Heart right ventricle (tissue), 16 donors: Measurements from ENCODE around the gene BHLHA9. TPM values are rescaled to one million over a fixed set of nuclear protein-coding genes. Genes with fewer than 3 reads are reported as not detected.
"Not testable (repeated sequence)": the region's sequence is repeated elsewhere in the genome, so short reads cannot be mapped to it uniquely, and the experiment has no call there.

Experiments
- ATAC-seq, 8 donors: fragments of 200-7000 bp; cut with Tn5 transposase; one replicate each; pipeline ENCODE4 v1.9.1; 2020; ENCODE audit warnings: mild to moderate bottlenecking in 8 of 8, moderate library complexity in 8 of 8, moderate number of reproducible peaks in 1 of 8
- DNase-seq, 2 donors: peaks; one replicate each; pipeline ENCODE4 v3.0.0-alpha.2; 2020
- H3K27ac ChIP-seq, 10 donors: fragments of 200-600 bp; sonication (generic) in 2 of 10; one replicate each; pipeline versions ENCODE4 v1.5.0 to v1.8.0; 2020 to 2022; ENCODE audit warnings: mild to moderate bottlenecking in 3 of 10
- H3K27me3 ChIP-seq, 7 donors: fragments of 200-600 bp; one replicate each; pipeline ENCODE4 v1.8.0; 2021 to 2022; ENCODE audit warnings: mild to moderate bottlenecking in 2 of 7
- H3K36me3 ChIP-seq, 9 donors: fragments of 200-600 bp; sonication (generic) in 1 of 9; one replicate each; pipeline versions ENCODE4 v1.5.0 to v1.8.0; 2020 to 2022; ENCODE audit warnings: mild to moderate bottlenecking in 2 of 9
- H3K4me1 ChIP-seq, 9 donors: fragments of 200-600 bp; sonication (generic) in 1 of 9; one replicate each; pipeline versions ENCODE4 v1.5.0 to v1.8.0; 2020 to 2022; ENCODE audit warnings: mild to moderate bottlenecking in 4 of 9
- H3K4me3 ChIP-seq, 10 donors: fragments of 200-600 bp; sonication (generic) in 2 of 10; one replicate each; pipeline versions ENCODE4 v1.5.0 to v1.8.0; 2020 to 2022; ENCODE audit warnings: mild to moderate bottlenecking in 7 of 10, moderate library complexity in 2 of 10
- H3K9me3 ChIP-seq, 11 donors: fragments of 200-600 bp in 10 of 11; sonication (generic) in 2 of 11; one replicate each; pipeline versions ENCODE4 v1.5.0 to v1.8.0; 2013 to 2022; ENCODE audit warnings: mild to moderate bottlenecking in 2 of 11, control low read depth in 1 of 11, moderate library complexity in 1 of 11
- CTCF ChIP-seq, 9 donors: fragments of 200-600 bp; sonication (generic) in 2 of 9; IDR thresholded peaks; one replicate each; pipeline versions ENCODE4 v1.5.0 to v1.8.0; 2021 to 2022; ENCODE audit warnings: antibody characterized with exemption in 9 of 9, mild to moderate bottlenecking in 5 of 9, moderate library complexity in 1 of 9
- WGBS, 2 donors: extraction: QIAGEN DNeasy Blood & Tissue Kit; methylation state at CpG; one replicate each; pipeline ENCODE4 v1.1.7; 2013; ENCODE audit warnings: inconsistent platforms in 1 of 2; 5-methylcytosine and 5-hydroxymethylcytosine counted together
- intact Hi-C, 10 donors: fragments of 100-400 bp; cut with DNase I; formaldehyde crosslinking; loops; one replicate each; pipeline versions ENCODE4 v1.11.1 to v1.14.2; 2022
- polyA plus RNA-seq, 2 donors: library from polyadenylated mRNA; stranded (reverse); fragments of 200-250 nt; gene quantifications; one replicate each; pipeline ENCODE4 v1.2.3, GENCODE V29; 2013
- total RNA-seq, 10 donors: library from RNA; stranded (reverse); fragmentation: NEBNext Ultra II Directional in 3 of 10; extraction: Animal tissue kit (Norgen Biotek cat#: 25700) in 3 of 10; gene quantifications; one replicate each; pipeline versions ENCODE4 v1.2.1 to v1.2.4, GENCODE V29; 2021 to 2023
- donor health status: Arrhythmogenic right ventricular cardiomyopathy.
- donor health status: ischemic (EF 13 %, LVEDD 7.1; RV severe dilation, severe dysfunction).
- donor health status: healthy with polysubstance abuse.
- donor health status: DM: no; HTN: yes; CAD: no.
- donor health status: DM: no; HTN: no; CAD: no.
- donor health status: ischemic (EF 25% LVEDD 6.9; RV normal size, moderate dysfunction).
- donor health status: ischemic (EF 25% LVEDD 5.7; RV mildly dilated, moderate dysfunction).
- donor health status: healthy.
- donor health status: DM: yes; HTN: yes; CAD: no.
- donor health status: Ischemic cardiomyopathy.
- donor health status: ischemic (EF 35%, LVEDD 5.7; RV mildly dilated, moderate dysfunction).
- donor health status: nonischemic (EF 11% LVEDD 7.7; RV severe dilation, severe dysfunction).
- donor health status: DM: yes; HTN: yes; CAD: no.
- donor health status: PGD.
- donor health status: ischemic (EF 29% LVEDD 5.4; RV normal size, mild dysfunction).
- donor health status: nonischemic (EF 23%, LVEDD 6.1; RV moderate dilation, normal function).

Gene BHLHA9
- total and polyA plus RNA-seq, 12 donors, result 0.30 to 0.37 TPM; not detected in 10

- no peak for ATAC-seq
- Histone ChIP-seq H3K36me3 (no peaks in the 10 kb centered on the region), H3K4me1 (peaks cover 0 to 8% (median 0%) of the 10 kb centered on the region in 9 donors), H3K27ac (no peak overlapping the region), H3K9me3 (peaks cover 0 to 7% (median 0%) of the 10 kb centered on the region in 11 donors), H3K27me3 (peaks cover 0 to 15% (median 0%) of the 10 kb centered on the region in 7 donors), H3K4me3 (no peak overlapping the region)
- DNase-seq, result no peak
- intact Hi-C loops, result no loop called here
- TF ChIP-seq CTCF (IDR thresholded peaks at IDR 0.05), result no peak
- WGBS, 2 donors, result 79 to 81% methylated on average over 11 of the region's 11 CpGs
Measured at GRCh38 chr17:1239210-1239609, 31.0 kb upstream of the BHLHA9 start.

GRCh38 chr17:1240426-1240825 is 29.8 kb upstream of the BHLHA9 start:
- intact Hi-C loops, result not testable (repeated sequence)

DNA sequence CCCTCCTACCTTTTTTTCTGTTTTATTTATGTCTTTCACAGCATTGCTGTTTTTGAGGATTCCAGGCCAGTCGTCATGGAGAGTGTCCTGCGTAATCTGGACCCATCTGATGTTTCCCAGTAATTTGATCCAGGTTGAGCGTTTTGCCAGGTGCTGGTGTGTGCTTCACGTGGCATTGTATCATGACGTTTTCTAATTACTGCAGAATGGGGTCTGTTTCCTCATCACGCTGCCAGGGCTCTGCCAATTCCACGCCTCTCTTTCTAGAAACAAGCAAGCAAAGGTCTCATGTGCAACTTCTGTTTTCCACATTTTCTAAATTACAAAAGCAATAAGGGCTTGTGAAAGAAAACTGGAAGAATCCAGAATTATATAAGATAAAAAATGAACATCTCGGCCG is 28.3 kb upstream of the BHLHA9 start:
- DNase-seq, result no peak
- no peak overlapping the region for H3K4me3 ChIP-seq
- peaks cover 0 to 15% (median 0%) of the 10 kb centered on the region in 7 donors for H3K27me3 ChIP-seq
- no peak overlapping the region for H3K27ac ChIP-seq
- no peaks in the 10 kb centered on the region for H3K36me3 ChIP-seq
- peaks cover 0 to 7% (median 0%) of the 10 kb centered on the region in 11 donors for H3K9me3 ChIP-seq
- 44 to 55% methylated on average over 9 of the region's 9 CpGs for WGBS, 2 donors
- peak in 1 of 8 donors; percentile 49 for ATAC-seq
- TF ChIP-seq CTCF (IDR thresholded peaks at IDR 0.05), result no peak
- intact Hi-C loops, result no loop called here
- H3K4me1 ChIP-seq, result no peaks in the 10 kb centered on the region

More at GRCh38 chr17:1240426-1240825, 29.8 kb upstream of the BHLHA9 start:
- not testable (repeated sequence) for ATAC-seq, H3K4me3 ChIP-seq, H3K27ac ChIP-seq, H3K36me3 ChIP-seq, H3K4me1 ChIP-seq, DNase-seq, H3K9me3 ChIP-seq
- H3K27me3 ChIP-seq, result peaks cover 0 to 15% (median 0%) of the 10 kb centered on the region in 7 donors
- WGBS, 2 donors, result 74 to 75% methylated on average over 11 of the region's 11 CpGs

- no peak overlapping the region for H3K27ac ChIP-seq
- TF ChIP-seq CTCF (IDR thresholded peaks at IDR 0.05), result no peak
Measured at GRCh38 chr17:1244606-1245012, 25.6 kb upstream of the BHLHA9 start.

GRCh38 chr17:1251866-1252608 is 18.2 kb upstream of the BHLHA9 start:
- intact Hi-C loops, result loop anchor here in 1 of 10 donors (10.0 kb wide), 1 partner anchor 393 kb away; the partner anchor contains the start of genes RILP and SCARF1
- peaks cover 0 to 21% (median 0%) of the 10 kb centered on the region in 7 donors for H3K27me3 ChIP-seq
- DNase-seq (peak; percentile 43 to 61), ATAC-seq (peak in 6 of 8 donors; percentile 15 to 51 (median 33))
- H3K27ac ChIP-seq, result peak overlapping the region in 6 of 10 donors; percentile 9 to 48 (median 36)
- peaks cover 0 to 34% (median 21%) of the 10 kb centered on the region in 9 donors for H3K4me1 ChIP-seq
- no peak for TF ChIP-seq CTCF (IDR thresholded peaks at IDR 0.05)
- peaks cover 0 to 7% (median 0%) of the 10 kb centered on the region in 11 donors for H3K9me3 ChIP-seq
- no peak overlapping the region for H3K4me3 ChIP-seq
- no peaks in the 10 kb centered on the region for H3K36me3 ChIP-seq
- WGBS, 2 donors, result 51 to 57% methylated on average over 16 of the region's 16 CpGs

More at GRCh38 chr17:1244606-1245012, 25.6 kb upstream of the BHLHA9 start:
- DNase-seq (no peak), ATAC-seq (no peak)
- intact Hi-C loops, result no loop called here
- Histone ChIP-seq H3K9me3 (peaks cover 0 to 7% (median 0%) of the 10 kb centered on the region in 11 donors), H3K4me1 (no peaks in the 10 kb centered on the region), H3K36me3 (no peaks in the 10 kb centered on the region), H3K27me3 (peaks cover 0 to 6% (median 0%) of the 10 kb centered on the region in 7 donors), H3K4me3 (no peak overlapping the region)
- 68 to 74% methylated on average over 9 of the region's 9 CpGs for WGBS, 2 donors
